Stimulated activated CD4-positive, alpha-beta T cell treated with anti-CD3 and anti-CD28 coated beads, Interleukin-4, amount 100 ng/mL, for 24 hours (primary cell): ENCODE data around the gene PSG3.
"Not testable (repeated sequence)": the region's sequence is repeated elsewhere in the genome, so short reads cannot be mapped to it uniquely, and the experiment has no call there.

Source experiments
- DNase-seq: peaks from one replicate; pipeline ENCODE4 v3.0.0-alpha.2; 2020

PSG3 gene

DNA sequence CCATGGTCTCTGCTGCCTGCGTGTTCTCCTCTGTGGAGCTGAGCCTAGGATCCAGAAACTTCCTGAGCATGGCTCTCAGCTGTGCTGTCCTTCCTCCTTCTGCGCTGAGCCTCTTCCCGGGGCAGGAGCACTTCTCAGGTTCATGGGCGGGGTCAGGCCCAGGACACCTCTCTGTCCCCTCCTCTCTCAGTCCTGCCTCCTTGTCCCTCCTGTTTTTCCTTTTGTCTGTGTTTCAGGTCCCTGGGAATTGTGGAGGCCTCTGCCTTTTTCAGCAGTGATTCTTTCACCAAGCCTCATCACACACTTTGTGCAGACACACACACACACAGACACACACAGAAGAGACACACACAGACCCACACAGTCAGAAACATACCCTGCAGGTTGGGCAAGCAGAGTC is at the start of gene PSG3:
PSG3 (minus strand) TSS at position 101 of the 400 bp plus-strand sequence; CDS start at position 4, 97 bp downstream.
- DNase-seq: not testable (repeated sequence)

DNA sequence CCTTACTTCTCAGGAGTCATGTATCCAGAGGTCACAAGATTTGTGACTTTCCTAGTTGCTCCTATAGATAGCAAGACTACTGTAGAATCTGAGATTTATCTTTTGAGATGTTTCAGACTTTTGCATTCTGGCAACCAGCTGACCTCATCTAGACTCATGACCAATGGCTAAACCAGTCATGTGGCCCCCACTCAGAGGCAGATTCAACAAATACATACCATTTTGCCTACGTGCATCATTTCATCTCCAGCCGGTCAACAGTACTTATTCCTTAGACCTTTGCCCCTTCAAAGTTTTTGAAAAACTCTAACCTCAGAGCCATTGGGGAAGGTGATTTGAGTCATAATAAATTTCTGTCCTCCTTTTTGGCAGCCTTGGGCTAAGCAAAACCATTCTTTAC is 48.5 kb upstream of the PSG3 start:
- DNase-seq: not testable (repeated sequence)

DNA sequence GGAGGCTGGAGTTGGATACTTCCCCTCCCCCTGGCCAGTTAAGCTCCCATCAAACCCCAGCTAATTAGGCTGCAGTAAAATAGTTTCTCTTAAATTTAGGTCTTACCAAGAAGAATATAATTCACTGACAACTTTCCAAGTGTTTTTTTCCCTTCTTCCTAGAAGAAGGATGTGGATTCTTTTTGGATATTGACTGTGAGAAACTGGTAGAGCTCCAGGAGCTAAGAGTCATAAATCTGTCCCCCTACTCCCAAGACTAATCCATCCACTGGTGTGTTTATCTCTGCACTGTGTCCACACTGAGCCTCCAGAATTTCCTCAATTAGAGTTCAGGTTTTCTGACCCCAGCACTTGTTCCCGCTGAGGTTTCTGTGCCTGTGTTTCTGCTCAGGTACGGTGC is 47.5 kb upstream of the PSG3 start:
- DNase-seq: not testable (repeated sequence)

DNA sequence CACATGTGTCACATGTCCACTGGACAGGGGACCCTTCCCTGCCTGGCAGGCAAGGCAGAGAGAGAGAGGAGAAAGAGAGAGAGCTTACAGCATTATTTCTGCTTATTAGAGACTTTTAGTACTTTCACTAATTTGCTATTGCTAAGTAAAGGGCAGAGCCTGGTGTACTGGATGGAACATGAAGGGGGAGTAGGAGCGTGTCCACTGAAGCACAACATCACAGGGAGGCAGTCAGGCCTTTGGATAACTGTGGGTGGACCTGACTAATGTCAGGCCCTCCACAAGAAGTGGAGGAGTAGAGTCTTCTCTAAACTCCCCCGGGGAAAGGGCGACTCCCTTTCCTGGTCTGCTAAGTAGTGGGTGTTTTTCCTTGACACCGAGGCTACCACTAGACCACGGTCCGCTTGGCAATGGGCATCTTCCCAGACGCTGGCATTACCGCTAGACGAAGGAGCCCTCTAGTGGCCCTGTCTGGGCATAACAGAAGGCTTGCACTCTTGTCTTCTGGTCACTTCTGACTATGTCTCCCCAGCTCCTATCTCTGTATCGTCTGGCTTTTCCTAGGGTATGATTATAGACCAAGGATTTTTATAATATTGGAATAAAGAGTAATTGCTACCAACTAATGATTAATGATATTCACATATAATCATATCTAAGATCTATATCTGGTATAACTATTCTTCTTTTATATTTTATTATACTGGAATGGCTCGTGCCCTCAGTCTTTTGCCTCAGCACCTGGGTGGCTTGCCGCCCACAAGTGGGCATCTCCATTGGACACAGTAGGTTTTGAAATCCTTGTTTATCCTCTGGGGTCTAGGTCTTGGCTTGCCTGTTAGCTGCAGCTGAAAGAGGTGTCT is 36.7 kb upstream of the PSG3 start:
- peak; percentile 34 for DNase-seq

- not testable (repeated sequence) for DNase-seq
Measured at GRCh38 chr19:42774510-42775158, 34.4 kb upstream of the PSG3 start.

GRCh38 chr19:42767319-42767718 is 27.0 kb upstream of the PSG3 start:
- not testable (repeated sequence) for DNase-seq

DNA sequence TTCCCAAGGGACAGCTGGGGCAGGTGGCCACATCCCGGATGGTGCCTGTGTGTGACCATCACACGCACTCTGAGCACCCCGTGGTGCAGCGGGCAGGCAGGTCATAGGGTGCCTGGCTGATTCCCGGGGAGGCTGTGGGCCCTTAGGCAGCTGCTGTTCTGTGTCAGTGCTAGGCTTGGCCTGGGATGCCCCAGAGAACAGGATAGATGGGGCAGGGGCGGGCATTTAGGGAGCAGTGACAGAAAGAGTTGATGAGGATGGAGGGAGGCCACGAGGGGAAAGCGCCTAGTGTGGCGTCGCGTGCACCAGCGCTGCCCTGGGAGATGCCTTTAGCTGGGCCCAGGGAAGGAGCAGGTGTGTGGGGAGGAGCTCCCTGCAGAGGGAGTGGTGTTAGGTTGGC is 26.6 kb upstream of the PSG3 start:
- not testable (repeated sequence) for DNase-seq

DNA sequence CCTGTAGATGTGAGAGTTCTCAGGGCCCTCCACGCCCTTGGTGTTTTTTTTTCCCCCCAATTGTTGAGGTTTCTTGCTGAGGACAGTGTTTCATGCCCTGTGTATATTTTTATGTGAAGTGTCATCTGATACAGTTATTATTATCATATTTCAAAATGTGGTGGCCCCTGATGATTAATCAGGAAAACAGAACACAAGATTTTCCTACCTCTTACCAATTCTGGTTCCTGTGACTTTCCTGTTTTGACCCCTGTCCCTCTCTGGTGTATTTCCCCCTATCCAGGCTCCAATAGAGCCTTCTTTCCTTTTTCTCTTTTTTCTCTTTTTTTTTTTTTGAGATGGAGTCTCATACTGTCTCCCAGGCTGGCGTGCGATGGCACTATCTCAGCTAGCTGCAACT is 24.6 kb upstream of the PSG3 start:
- no peak for DNase-seq

GRCh38 chr19:42762789-42763188 is 22.5 kb upstream of the PSG3 start:
- DNase-seq: no peak

DNA sequence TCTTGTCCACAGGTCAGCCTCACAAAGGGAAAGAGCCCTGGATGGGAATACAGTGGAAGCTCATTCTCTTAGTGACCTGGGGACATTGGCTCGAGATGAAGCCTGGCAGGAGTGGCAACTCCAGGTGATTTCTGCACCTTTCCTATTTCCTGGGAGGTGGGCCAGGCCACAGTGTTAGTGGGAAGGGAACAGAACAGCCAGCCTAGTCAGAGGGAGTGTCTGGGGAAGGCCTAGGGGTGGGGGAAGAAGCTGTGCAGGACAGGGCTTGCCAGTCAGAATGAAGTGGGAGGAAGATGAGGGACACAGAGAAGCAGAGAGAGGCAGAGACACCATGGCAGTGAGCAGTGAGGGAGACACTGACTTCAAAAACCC is 21.6 kb upstream of the PSG3 start:
- DNase-seq: not testable (repeated sequence)

GRCh38 chr19:42760954-42761923 is 21.0 kb upstream of the PSG3 start:
- not testable (repeated sequence) for DNase-seq

GRCh38 chr19:42758667-42759066 is 18.4 kb upstream of the PSG3 start:
- DNase-seq: not testable (repeated sequence)

- not testable (repeated sequence) for DNase-seq
Measured at GRCh38 chr19:42752246-42752645, 12.0 kb upstream of the PSG3 start.

DNA sequence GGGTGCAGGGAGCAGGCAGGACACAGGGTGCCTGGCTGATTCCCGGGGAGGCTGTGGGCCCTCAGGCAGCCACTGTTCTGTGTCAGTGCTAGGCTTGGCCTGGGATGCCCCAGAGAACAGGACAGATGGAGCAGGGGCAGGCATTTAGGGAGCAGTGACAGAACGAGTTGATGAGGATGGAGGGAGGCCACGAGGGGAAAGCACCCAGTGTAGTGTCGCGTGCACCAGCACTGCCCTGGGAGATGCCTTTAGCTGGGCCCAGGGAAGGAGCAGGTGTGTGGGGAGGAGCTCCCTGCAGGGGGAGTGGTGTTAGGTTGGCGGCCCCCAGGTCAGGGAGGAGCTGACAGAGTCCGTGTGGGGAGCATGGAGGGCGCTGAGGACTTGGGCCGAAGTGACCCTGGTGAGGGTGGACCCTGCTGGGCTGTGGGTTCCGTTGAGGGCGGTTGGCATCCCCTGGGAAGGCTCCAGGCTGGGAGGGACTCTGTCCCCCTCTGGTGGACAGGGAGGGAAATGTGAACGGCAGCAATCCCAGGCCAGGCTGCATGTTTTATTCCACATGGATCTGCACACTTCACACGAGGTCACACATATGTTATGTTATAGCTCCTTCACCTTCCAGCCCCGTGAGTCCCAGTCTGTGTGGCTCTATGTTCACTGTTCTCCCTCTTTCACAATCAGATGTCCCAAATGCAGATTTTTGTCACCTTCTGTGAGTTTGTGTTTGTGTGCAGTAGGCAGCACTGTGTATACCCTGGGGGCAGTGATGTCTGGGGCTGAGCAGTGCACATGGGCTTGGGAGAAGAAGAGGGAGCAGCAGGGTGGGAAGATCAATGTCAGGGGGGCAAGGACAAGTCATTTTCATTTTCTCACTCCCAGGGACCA is 1.7 kb upstream of the PSG3 start:
- peak; percentile 8 for DNase-seq

DNA sequence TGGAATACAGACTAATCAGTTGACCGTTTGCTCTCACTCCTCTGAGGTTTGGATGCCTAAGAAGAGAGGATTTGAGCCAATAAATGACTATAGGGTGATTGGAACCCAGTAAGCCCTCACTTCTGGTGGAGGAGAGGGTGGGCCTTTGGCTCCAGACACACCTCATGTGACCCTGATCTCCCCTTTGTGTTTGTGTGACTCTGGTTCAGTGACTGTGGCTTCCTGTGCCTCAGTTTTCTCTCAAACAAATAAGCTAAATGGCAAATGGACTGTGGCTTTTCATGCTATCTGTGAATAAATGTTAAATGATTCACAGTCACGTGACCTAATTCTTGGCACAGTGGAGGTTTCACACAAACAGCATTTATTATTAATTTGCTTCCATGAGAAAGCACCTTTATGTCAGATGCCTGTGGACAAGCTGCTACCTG is 2.7 kb downstream of the PSG3 start:
- not testable (repeated sequence) for DNase-seq

DNA sequence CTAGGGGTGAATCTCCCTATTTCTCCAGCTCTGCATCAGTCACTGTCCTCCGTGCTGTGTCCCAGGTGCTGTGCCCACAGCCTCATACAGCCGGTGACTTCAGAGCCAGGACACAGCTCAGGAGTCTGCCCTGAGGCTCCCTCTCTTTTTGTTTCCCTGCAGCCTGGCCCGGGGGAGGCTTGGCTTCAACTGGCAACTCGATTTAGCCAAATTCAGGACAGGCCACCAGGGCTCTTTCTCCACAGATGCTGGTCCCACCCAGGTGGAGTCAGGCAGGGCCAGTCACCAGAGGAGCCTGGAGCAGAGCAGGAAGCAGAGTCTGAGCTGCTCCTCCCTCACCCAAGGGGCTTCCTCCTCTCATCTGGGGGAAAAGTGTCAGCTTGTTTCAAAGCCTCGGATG is 11.9 kb downstream of the PSG3 start:
- not testable (repeated sequence) for DNase-seq

- DNase-seq: not testable (repeated sequence)
Measured at GRCh38 chr19:42714000-42714399, 26.3 kb downstream of the PSG3 start.

DNA sequence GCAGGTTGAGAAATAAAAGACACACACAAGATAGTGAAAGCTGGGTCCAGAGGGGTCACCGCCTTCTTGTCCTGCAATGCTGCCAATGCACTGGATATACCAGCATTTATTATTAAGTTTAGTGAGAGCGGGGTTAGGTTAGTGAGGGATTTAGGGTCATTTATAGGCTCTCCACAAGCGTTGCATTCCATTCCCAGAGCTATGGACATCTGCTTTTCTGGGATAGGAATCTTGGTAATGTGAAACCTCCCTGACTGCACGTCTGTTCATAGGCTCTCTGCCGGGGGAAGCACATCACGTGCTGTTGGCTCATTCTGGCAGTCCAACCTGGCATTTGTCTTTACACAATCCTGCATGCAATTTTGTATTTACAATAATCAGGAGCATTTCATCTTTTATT is 27.5 kb downstream of the PSG3 start:
- not testable (repeated sequence) for DNase-seq

- not testable (repeated sequence) for DNase-seq
Measured at GRCh38 chr19:42710986-42711385, 29.3 kb downstream of the PSG3 start.

GRCh38 chr19:42697884-42698283 is 42.4 kb downstream of the PSG3 start:
- no peak for DNase-seq

GRCh38 chr19:42695811-42696503 is 44.3 kb downstream of the PSG3 start:
- DNase-seq: no peak
